ENCODE data around the gene VRK3. TPM values are rescaled to one million over a fixed set of nuclear protein-coding genes. Genes with fewer than 3 reads are reported as not detected.
A peak's percentile ranks its signal among the peaks of the same experiment; 100 is the strongest.
"Not testable (repeated sequence)": the region's sequence is repeated elsewhere in the genome, so short reads cannot be mapped to it uniquely, and the experiment has no call there.

The VRK3 gene
- total RNA-seq, 1 donor = 23.7 TPM

DNA sequence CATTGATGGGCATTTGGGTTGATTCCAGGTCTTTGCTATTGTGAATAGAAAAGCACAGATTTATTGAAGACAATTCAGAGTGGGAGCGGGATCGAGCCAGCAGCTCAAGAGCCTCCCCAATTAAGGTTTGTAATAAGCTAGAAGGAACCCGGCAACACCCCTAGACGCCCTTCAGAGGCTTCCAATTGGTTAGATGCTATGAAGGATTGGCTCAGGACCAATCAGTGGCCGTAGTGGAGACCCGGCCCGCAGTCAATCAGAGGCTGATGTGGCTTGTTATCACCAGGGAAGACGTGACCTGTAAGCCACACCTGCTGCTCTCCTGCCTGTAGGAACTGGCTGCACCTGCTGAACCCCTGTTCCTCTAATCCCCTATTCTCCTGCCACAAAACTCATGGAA is 78.8 kb downstream of the VRK3 start:
- Histone ChIP-seq H3K27me3 (ENCODE audit: insufficient read depth, low read length) (no peaks in the 10 kb centered on the region), H3K9me3 (ENCODE audit: low read depth, low read length) (no peaks in the 10 kb centered on the region), H3K4me1 (ENCODE audit: insufficient read depth, low read length) (peaks cover 16% of the 10 kb centered on the region), H3K4me3 (ENCODE audit: low read length) (no peak overlapping the region)

DNA sequence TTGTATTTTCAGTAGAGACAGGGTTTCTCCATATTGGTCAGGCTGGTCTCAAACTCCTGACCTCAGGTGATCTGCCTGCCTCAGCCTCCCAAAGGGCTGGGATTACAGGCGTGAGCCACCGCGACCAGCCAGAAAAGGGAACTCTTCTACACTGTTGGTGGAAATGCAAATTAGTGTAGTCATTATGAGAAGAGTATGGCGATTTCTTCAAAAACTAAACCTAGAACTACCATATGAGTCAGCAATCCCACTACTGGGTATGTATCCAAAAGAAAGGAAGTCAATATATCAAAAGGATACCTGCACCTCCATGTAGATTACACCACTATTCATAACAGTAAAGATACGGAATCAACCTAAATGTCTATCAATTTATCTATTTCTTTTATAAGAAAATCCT is 80.6 kb downstream of the VRK3 start:
- not testable (repeated sequence) for H3K4me3 ChIP-seq (ENCODE audit: low read length); H3K9me3 ChIP-seq (ENCODE audit: low read depth, low read length); H3K27me3 ChIP-seq (ENCODE audit: insufficient read depth, low read length)
- H3K4me1 ChIP-seq (ENCODE audit: insufficient read depth, low read length) = peaks cover 16% of the 10 kb centered on the region

DNA sequence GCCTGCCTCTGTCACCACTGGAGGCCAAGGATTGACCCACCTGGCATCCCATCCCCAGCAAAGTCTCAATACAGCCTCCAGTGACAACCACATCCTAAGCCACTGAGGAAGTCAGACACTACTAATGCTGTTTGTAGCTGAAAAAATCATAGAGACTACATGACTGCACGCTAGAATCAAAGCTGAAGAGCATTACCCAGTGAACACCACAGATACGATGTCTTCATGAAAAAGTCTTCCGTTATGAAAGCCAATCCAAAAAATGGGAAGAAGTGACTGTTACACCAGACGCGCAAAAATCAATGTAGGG is 84.7 kb downstream of the VRK3 start:
- no peaks in the 10 kb centered on the region for H3K27me3 ChIP-seq (ENCODE audit: insufficient read depth, low read length)
- peaks cover 24% of the 10 kb centered on the region for H3K4me1 ChIP-seq (ENCODE audit: insufficient read depth, low read length)
- no peaks in the 10 kb centered on the region for H3K9me3 ChIP-seq (ENCODE audit: low read depth, low read length)
- no peak overlapping the region for H3K4me3 ChIP-seq (ENCODE audit: low read length)

DNA sequence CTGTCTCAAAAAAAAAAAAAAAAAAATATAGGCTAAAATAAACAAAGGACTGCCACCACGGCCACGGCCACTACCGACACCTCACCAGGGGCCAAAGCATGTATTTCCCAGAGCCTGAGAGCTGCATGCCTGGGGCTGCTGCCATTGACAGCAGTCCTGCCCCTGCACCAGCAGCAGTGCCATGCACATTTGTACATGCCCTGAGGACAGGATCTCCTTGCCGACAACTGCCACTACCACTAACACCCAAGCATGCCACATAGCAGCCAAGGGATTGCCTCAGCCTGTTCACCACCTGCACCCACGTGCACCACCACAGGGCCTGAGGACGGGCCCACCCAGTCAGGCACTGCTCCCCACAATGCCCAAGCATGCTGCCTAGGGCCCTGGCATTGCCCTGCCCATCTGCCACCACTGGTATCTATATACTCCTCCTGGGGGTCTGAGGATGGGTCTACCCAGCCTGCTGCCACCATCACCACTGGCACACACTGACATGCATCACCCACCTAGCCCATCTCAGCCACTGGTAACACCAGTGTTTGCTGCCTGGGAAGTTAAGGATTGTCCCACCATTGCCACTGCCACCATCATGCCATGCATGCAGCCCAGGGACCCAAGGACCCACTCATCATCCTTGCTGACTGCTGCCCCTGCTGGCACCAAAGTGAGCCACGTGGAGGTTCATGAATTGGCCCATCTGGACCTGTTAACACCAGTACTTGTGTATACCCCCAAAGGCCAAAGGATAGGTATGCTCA is 85.3 kb downstream of the VRK3 start:
- Histone ChIP-seq H3K4me3 (ENCODE audit: low read length) (no peak overlapping the region), H3K9me3 (ENCODE audit: low read depth, low read length) (no peaks in the 10 kb centered on the region)

DNA sequence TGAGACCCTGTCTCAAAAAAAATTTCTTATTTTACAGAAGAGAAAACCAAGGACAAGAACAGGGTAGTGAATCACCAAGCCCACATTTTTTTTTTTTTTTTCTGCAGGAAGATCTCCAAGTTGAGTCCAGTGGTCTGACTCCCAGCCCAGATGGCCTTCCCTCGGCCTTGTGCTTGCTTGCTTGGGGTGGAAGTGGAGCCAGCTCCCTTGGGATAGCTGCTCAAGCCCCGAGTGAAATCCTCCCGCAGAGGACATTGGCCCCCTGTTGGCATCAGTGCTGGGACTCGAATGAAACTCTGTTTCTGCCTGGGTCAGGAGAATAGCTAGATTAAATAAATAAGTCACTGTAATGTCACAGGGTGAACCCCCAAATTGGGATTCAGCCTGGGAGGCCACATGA is 86.5 kb downstream of the VRK3 start:
- no peaks in the 10 kb centered on the region for H3K27me3 ChIP-seq (ENCODE audit: insufficient read depth, low read length)
- H3K9me3 ChIP-seq (ENCODE audit: low read depth, low read length) = no peaks in the 10 kb centered on the region
- H3K4me1 ChIP-seq (ENCODE audit: insufficient read depth, low read length) = peaks cover 11% of the 10 kb centered on the region
- no peak overlapping the region for H3K4me3 ChIP-seq (ENCODE audit: low read length)

More for the DNA sequence above, 85.3 kb downstream of the VRK3 start:
- peaks cover 18% of the 10 kb centered on the region for H3K4me1 ChIP-seq (ENCODE audit: insufficient read depth, low read length)
- H3K27me3 ChIP-seq (ENCODE audit: insufficient read depth, low read length) = no peaks in the 10 kb centered on the region

DNA sequence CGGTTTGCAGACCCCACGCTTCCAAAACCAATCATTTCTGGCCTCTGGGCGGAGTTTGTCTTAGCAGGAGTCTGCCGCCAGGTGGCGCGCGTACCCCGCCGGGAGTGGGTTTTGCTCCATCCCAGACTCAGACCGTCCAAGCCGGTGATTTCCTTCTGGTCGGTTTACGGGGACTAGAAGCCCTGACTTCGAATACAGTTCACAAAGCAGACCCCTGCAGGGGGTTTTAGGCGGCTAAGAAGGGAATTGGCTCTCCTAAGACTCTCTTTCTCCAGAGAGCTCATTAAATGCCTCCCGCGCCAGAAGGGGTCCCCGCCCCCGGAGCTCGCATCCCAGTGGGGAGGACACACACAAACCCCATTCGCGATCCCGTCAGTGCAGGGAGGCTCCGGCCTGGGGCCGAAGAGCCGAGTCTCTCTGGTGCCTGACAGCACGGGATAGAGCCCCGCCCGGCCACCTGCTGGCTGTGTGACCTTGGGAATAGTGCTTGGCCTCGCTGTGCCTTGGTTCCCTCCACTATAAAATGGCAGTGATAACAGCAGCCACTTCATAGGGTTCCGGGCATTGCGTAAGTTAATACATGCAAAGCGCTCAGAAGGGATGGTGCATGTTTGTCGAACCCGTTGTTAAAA is 87.3 kb downstream of the VRK3 start:
- H3K4me3 ChIP-seq (ENCODE audit: low read length) = no peak overlapping the region
- H3K9me3 ChIP-seq (ENCODE audit: low read depth, low read length) = no peaks in the 10 kb centered on the region
- peaks cover 17% of the 10 kb centered on the region for H3K4me1 ChIP-seq (ENCODE audit: insufficient read depth, low read length)
- H3K27me3 ChIP-seq (ENCODE audit: insufficient read depth, low read length) = no peaks in the 10 kb centered on the region

DNA sequence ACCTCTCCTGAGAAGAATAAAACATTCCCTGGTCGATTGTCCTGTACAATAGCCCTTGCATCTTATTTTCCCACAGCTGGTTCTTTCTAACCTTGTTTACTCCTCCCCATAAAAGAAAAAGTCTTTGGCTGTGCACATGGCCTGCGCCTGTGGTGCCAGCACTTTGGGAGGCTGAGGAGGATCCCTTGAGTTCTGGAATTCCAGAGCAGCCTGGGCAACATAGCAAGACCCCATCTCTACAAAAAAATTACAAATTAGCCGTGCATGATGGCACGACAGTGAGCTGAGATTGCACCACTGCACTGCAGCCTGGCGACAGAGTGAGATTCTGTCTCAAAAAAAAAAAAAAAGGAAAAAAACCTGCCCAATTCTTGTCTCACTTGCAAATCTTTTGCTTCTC is 88.6 kb downstream of the VRK3 start:
- Histone ChIP-seq H3K9me3 (ENCODE audit: low read depth, low read length) (no peaks in the 10 kb centered on the region), H3K27me3 (ENCODE audit: insufficient read depth, low read length) (no peaks in the 10 kb centered on the region), H3K4me1 (ENCODE audit: insufficient read depth, low read length) (peaks cover 20% of the 10 kb centered on the region), H3K4me3 (ENCODE audit: low read length) (no peak overlapping the region)

DNA sequence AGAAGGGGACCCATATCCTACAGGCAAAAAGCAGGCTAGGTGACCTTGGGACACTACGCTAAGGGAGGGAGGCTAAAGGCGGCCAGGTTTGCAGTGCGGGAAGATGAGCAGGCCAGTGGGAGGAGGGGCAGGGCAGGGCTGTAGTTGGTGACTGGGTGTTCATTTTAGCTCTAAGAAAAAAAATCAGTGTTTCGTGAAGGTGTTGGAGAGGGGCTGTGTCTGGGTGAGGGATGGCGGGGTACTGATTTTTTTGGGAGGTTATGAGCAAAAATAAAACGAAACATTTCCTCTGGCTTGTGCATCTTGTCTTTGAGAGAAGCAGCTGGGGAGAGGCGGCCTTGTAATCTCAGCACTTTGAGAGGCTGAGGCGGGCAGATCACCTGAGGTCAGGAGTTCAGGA is 91.5 kb downstream of the VRK3 start:
- Histone ChIP-seq H3K4me1 (ENCODE audit: insufficient read depth, low read length) (peaks cover 31% of the 10 kb centered on the region), H3K4me3 (ENCODE audit: low read length) (no peak overlapping the region), H3K27me3 (ENCODE audit: insufficient read depth, low read length) (no peaks in the 10 kb centered on the region), H3K9me3 (ENCODE audit: low read depth, low read length) (no peaks in the 10 kb centered on the region)

DNA sequence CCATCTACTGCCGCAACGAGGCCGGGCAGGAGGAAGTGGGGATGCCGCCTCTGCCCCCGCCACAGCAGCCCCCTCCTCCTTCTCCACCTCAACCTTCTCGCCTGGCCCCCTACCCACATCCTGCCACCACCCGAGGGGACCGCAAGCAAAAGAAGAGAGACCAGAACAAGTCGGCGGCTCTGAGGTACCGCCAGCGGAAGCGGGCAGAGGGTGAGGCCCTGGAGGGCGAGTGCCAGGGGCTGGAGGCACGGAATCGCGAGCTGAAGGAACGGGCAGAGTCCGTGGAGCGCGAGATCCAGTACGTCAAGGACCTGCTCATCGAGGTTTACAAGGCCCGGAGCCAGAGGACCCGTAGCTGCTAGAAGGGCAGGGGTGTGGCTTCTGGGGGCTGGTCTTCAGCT is 92.4 kb downstream of the VRK3 start:
- Histone ChIP-seq H3K9me3 (ENCODE audit: low read depth, low read length) (no peaks in the 10 kb centered on the region), H3K27me3 (ENCODE audit: insufficient read depth, low read length) (no peaks in the 10 kb centered on the region), H3K4me1 (ENCODE audit: insufficient read depth, low read length) (peaks cover 35% of the 10 kb centered on the region), H3K4me3 (ENCODE audit: low read length) (no peak overlapping the region)

DNA sequence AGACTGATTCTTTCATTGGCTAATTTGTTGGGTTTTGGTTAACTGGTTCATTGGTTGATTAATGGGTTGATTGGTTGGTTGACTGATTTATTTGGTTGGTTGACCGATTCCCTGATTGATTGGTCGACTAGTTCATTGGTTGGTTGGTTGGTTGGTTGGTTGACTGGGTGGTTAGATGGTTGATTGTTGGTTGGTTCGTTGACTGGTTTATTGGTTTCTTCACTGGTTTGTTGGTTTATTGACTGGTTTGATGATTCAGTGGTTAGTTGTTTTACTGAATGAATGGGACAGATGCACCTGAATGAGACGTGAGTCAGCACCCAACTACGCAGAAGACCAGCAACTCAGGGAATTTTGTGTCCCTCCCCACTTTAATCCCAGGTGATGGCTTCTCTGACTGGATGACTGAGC is 93.1 kb downstream of the VRK3 start:
- no peaks in the 10 kb centered on the region for H3K9me3 ChIP-seq (ENCODE audit: low read depth, low read length)
- H3K4me1 ChIP-seq (ENCODE audit: insufficient read depth, low read length) = peaks cover 35% of the 10 kb centered on the region
- no peaks in the 10 kb centered on the region for H3K27me3 ChIP-seq (ENCODE audit: insufficient read depth, low read length)
- no peak overlapping the region for H3K4me3 ChIP-seq (ENCODE audit: low read length)

DNA sequence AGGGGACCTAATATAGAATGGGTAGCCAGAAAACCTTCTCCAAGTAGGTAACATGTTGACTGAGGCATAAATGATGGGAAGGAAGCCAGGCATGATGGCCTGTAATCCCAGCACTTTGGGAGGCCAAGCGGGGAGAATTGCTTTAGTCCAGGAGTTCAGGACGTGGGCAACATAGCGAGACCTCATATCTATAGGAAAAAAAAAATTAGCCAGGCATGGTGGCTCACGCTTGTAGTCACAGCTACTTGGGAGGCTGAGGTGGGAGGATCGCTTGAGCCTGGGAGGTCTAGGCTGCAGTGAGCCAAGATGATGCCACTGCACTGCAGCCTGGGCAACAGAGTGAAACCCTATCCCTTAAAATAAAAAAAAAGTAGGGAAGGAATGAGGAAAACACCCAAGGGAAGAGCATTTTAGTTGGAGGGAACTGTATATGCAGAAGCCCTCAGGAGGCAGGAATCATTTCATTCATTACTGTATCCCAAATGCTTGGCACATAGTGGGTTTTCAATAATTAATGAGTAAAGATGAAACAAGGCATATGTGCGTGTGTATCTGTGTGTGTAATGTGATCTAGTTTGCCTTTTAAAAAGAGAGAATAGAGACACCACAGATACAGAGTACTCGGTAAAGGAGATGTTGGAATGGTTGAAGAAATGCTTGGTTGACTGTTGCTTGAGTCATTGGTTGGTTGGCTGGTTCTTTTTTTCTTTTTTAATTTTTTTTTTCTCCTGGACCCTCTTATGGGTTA is 93.7 kb downstream of the VRK3 start:
- no peaks in the 10 kb centered on the region for H3K27me3 ChIP-seq (ENCODE audit: insufficient read depth, low read length)
- H3K9me3 ChIP-seq (ENCODE audit: low read depth, low read length) = no peaks in the 10 kb centered on the region
- peaks cover 41% of the 10 kb centered on the region for H3K4me1 ChIP-seq (ENCODE audit: insufficient read depth, low read length)
- no peak overlapping the region for H3K4me3 ChIP-seq (ENCODE audit: low read length)

DNA sequence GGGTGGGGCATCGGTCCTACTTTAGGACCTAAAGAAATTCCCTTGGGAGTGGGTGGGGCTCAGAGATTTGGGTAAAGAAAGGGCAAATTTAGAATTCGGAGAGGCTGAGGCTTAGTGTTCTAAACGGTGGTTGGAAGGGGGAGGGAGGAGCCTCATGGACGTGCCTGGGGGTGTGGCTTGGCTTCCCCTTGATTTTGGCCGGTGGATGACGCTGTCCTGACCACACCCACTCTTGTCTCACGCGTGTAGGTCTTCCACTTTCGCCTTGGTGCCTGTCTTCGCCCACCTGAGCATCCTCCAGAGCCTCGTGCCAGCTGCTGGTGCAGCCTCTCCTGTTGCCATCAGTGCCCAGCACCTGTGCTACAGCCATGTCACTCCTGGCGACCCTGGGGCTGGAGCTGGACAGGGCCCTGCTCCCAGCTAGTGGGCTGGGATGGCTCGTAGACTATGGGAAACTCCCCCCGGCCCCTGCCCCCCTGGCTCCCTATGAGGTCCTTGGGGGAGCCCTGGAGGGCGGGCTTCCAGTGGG is 94.6 kb downstream of the VRK3 start:
- Histone ChIP-seq H3K4me1 (ENCODE audit: insufficient read depth, low read length) (peaks cover 48% of the 10 kb centered on the region), H3K4me3 (ENCODE audit: low read length) (no peak overlapping the region), H3K27me3 (ENCODE audit: insufficient read depth, low read length) (no peaks in the 10 kb centered on the region), H3K9me3 (ENCODE audit: low read depth, low read length) (no peaks in the 10 kb centered on the region)

DNA sequence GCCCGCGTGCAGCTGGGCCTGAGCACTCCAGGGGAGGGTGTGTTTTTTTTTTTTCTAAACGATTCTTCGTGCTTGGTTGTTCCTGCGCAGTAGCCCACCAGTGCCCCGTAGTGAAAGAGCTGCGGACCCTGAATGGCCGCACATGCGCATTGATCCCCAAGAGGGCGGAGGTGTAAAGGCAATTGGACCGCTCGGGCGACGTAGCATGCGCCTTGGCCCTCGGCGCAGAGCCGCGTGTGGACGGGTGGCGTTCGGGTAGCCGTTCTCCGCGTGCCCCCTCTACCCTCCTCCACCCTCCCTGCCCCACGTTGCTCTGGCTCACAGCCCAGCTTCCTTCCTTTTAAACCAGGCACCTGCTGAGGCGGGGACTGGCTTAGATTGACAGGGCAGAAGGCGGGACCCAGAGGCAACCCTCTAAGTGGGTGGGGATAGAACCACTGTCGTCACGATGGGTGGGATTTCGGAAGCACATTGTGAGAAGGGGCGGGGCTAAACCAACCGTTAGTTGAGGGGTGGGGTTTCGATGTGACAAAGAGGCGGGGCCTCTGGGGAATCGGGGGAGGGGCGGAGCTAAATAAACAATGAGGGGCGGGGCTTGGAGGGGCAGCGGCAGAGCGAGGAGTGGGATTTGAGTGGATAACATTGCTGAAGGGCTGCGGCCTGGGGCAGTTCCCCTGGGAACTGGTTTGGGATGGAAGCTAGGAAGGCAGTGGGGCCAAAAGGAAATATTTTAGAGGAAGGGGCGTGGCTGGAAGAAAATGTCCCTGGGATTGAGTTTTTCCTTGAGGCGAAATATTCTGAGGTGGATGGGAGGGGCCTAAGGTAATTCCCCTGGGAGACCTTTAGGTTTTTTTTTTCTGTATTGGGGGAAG is 95.3 kb downstream of the VRK3 start:
- Histone ChIP-seq H3K9me3 (ENCODE audit: low read depth, low read length) (no peaks in the 10 kb centered on the region), H3K27me3 (ENCODE audit: insufficient read depth, low read length) (no peaks in the 10 kb centered on the region), H3K4me3 (ENCODE audit: low read length) (peak overlapping the region; percentile 96), H3K4me1 (ENCODE audit: insufficient read depth, low read length) (peaks cover 48% of the 10 kb centered on the region)

DNA sequence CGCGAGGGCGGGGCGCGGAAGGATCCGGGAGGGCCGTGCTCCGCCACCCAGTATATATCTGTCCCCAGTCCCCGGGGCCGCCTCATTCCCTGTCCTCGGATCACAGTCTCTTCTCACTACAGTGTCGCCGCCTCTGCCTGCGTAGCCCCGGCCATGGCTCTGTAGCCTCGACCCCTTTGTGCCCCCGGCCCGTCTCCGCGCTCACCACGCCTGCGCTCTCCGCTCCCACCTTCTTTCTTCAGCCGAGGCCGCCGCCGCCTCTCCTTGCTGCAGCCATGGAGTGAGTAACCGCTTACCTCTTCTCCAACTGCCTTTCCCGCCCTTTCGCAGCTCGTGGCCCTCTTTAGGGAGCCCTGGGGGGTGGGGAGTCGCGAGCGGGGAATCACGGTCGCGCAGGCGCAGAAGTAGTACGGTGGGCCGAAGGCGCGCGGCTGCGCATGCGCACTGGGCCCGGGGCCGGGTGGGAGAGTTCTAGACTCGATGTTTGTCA is 96.0 kb downstream of the VRK3 start, which contains the start of the genes ATF5 and NUP62:
TSS of gene ATF5 (plus strand) at position 85 of the 490 bp plus-strand sequence. CDS start 1,646 bp downstream, outside the sequence.
TSS of gene NUP62 (minus strand) at position 384 of the 490 bp plus-strand sequence. CDS start 19,697 bp downstream, outside the sequence.
- peaks cover 48% of the 10 kb centered on the region for H3K4me1 ChIP-seq (ENCODE audit: insufficient read depth, low read length)
- no peaks in the 10 kb centered on the region for H3K9me3 ChIP-seq (ENCODE audit: low read depth, low read length)
- no peaks in the 10 kb centered on the region for H3K27me3 ChIP-seq (ENCODE audit: insufficient read depth, low read length)
- H3K4me3 ChIP-seq (ENCODE audit: low read length) = peak within 1 kb of the TSS; percentile 96

All from mononuclear cell (primary cell).